Measurements from ENCODE around the gene NXPH4.

The NXPH4 gene

DNA sequence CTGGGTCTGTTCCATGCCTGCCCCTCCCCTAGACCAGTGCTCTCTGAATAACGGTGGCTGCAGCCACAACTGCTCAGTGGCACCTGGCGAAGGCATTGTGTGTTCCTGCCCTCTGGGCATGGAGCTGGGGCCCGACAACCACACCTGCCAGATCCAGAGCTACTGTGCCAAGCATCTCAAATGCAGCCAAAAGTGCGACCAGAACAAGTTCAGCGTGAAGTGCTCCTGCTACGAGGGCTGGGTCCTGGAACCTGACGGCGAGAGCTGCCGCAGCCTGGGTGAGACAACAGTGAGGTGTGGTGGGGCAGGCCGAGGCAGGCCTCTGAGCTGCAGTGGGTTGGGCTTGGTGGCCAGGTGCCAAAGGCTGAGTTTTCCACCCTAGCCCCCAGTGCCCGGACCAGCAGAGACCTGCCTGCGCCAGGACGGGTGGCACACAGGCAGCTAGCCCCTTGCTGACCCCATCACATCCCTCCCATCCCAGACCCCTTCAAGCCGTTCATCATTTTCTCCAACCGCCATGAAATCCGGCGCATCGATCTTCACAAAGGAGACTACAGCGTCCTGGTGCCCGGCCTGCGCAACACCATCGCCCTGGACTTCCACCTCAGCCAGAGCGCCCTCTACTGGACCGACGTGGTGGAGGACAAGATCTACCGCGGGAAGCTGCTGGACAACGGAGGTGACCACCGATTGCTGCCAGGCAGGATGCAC lies 41.0 kb upstream of the NXPH4 start:
- peaks cover 27 to 54% of the 10 kb centered on the region in 2 donors for H3K36me3 ChIP-seq (ENCODE audit: control insufficient read depth in 2 of 2, insufficient read depth in 2 of 2, low read length in 2 of 2)
- no peaks in the 10 kb centered on the region for H3K27me3 ChIP-seq (ENCODE audit: control insufficient read depth in 1 of 2, insufficient read depth in 2 of 2, low read length in 2 of 2)
- H3K4me3 ChIP-seq (ENCODE audit: low read length in 2 of 2), result no peak overlapping the region
- no peak overlapping the region for H3K27ac ChIP-seq (ENCODE audit: low read length)
- peaks cover 16% of the 10 kb centered on the region for H3K4me1 ChIP-seq (ENCODE audit: control insufficient read depth, insufficient read depth, low read length)
- no peak overlapping the region for H3K9ac ChIP-seq (ENCODE audit: low read length in 2 of 2)
- H3K9me3 ChIP-seq (ENCODE audit: control insufficient read depth in 2 of 2, low read length in 2 of 2), result no peaks in the 10 kb centered on the region

GRCh38 chr12:57176139-57176477 lies 40.5 kb upstream of the NXPH4 start:
- H3K9ac ChIP-seq (ENCODE audit: low read length in 2 of 2), result no peak overlapping the region
- H3K36me3 ChIP-seq (ENCODE audit: control insufficient read depth in 2 of 2, insufficient read depth in 2 of 2, low read length in 2 of 2), result peaks cover 28 to 56% of the 10 kb centered on the region in 2 donors

GRCh38 chr12:57176846-57177245 lies 39.7 kb upstream of the NXPH4 start:
- no peaks in the 10 kb centered on the region for H3K9me3 ChIP-seq (ENCODE audit: control insufficient read depth in 2 of 2, low read length in 2 of 2)
- no peaks in the 10 kb centered on the region for H3K27me3 ChIP-seq (ENCODE audit: control insufficient read depth in 1 of 2, insufficient read depth in 2 of 2, low read length in 2 of 2)
- H3K9ac ChIP-seq (ENCODE audit: low read length in 2 of 2), result no peak overlapping the region
- no peak overlapping the region for H3K4me3 ChIP-seq (ENCODE audit: low read length in 2 of 2)
- peaks cover 11% of the 10 kb centered on the region for H3K4me1 ChIP-seq (ENCODE audit: control insufficient read depth, insufficient read depth, low read length)
- no peak overlapping the region for H3K27ac ChIP-seq (ENCODE audit: low read length)
- H3K36me3 ChIP-seq (ENCODE audit: control insufficient read depth in 2 of 2, insufficient read depth in 2 of 2, low read length in 2 of 2), result peaks cover 30 to 59% of the 10 kb centered on the region in 2 donors

More at GRCh38 chr12:57176139-57176477, 40.5 kb upstream of the NXPH4 start:
- H3K4me1 ChIP-seq (ENCODE audit: control insufficient read depth, insufficient read depth, low read length), result peaks cover 13% of the 10 kb centered on the region
- H3K27ac ChIP-seq (ENCODE audit: low read length), result no peak overlapping the region
- H3K9me3 ChIP-seq (ENCODE audit: control insufficient read depth in 2 of 2, low read length in 2 of 2), result no peaks in the 10 kb centered on the region
- H3K4me3 ChIP-seq (ENCODE audit: low read length in 2 of 2), result no peak overlapping the region
- H3K27me3 ChIP-seq (ENCODE audit: control insufficient read depth in 1 of 2, insufficient read depth in 2 of 2, low read length in 2 of 2), result no peaks in the 10 kb centered on the region

DNA sequence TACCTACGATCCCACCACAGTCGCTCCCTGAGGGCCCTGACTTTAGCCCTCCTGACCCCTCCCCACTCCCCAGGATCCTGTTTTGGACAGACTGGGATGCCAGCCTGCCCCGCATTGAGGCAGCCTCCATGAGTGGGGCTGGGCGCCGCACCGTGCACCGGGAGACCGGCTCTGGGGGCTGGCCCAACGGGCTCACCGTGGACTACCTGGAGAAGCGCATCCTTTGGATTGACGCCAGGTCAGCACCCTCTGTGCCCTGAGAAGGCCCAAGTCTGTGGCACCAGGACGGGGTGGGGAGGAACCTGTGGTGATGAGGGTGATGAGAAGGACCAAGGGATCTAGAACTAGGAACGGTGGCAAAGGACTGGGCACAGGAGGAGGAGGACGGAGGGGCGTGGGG lies 39.2 kb upstream of the NXPH4 start:
- Histone ChIP-seq H3K4me3 (ENCODE audit: low read length in 2 of 2) (no peak overlapping the region), H3K36me3 (ENCODE audit: control insufficient read depth in 2 of 2, insufficient read depth in 2 of 2, low read length in 2 of 2) (peaks cover 30 to 59% of the 10 kb centered on the region in 2 donors), H3K27me3 (ENCODE audit: control insufficient read depth in 1 of 2, insufficient read depth in 2 of 2, low read length in 2 of 2) (no peaks in the 10 kb centered on the region), H3K9ac (ENCODE audit: low read length in 2 of 2) (no peak overlapping the region), H3K9me3 (ENCODE audit: control insufficient read depth in 2 of 2, low read length in 2 of 2) (no peaks in the 10 kb centered on the region), H3K27ac (ENCODE audit: low read length) (no peak overlapping the region), H3K4me1 (ENCODE audit: control insufficient read depth, insufficient read depth, low read length) (peaks cover 11% of the 10 kb centered on the region)

DNA sequence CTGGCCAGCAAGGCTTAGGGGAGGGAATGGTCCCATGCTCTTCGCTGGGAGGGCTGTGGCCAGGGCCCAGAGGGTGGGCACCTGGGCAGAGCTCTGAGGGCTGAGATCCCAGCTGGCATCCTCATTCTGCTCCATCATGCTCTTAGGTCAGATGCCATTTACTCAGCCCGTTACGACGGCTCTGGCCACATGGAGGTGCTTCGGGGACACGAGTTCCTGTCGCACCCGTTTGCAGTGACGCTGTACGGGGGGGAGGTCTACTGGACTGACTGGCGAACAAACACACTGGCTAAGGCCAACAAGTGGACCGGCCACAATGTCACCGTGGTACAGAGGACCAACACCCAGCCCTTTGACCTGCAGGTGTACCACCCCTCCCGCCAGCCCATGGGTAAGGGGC lies 38.4 kb upstream of the NXPH4 start:
- Histone ChIP-seq H3K4me3 (ENCODE audit: low read length in 2 of 2) (no peak overlapping the region), H3K27ac (ENCODE audit: low read length) (no peak overlapping the region), H3K4me1 (ENCODE audit: control insufficient read depth, insufficient read depth, low read length) (peaks cover 11% of the 10 kb centered on the region), H3K27me3 (ENCODE audit: control insufficient read depth in 1 of 2, insufficient read depth in 2 of 2, low read length in 2 of 2) (no peaks in the 10 kb centered on the region), H3K9ac (ENCODE audit: low read length in 2 of 2) (no peak overlapping the region), H3K36me3 (ENCODE audit: control insufficient read depth in 2 of 2, insufficient read depth in 2 of 2, low read length in 2 of 2) (peaks cover 28 to 52% of the 10 kb centered on the region in 2 donors), H3K9me3 (ENCODE audit: control insufficient read depth in 2 of 2, low read length in 2 of 2) (no peaks in the 10 kb centered on the region)

- H3K4me1 ChIP-seq (ENCODE audit: control insufficient read depth, insufficient read depth, low read length), result peaks cover 11% of the 10 kb centered on the region
- H3K4me3 ChIP-seq (ENCODE audit: low read length in 2 of 2), result no peak overlapping the region
- no peak overlapping the region for H3K27ac ChIP-seq (ENCODE audit: low read length)
- H3K36me3 ChIP-seq (ENCODE audit: control insufficient read depth in 2 of 2, insufficient read depth in 2 of 2, low read length in 2 of 2), result peaks cover 40 to 53% of the 10 kb centered on the region in 2 donors
- H3K27me3 ChIP-seq (ENCODE audit: control insufficient read depth in 1 of 2, insufficient read depth in 2 of 2, low read length in 2 of 2), result no peaks in the 10 kb centered on the region
- H3K9ac ChIP-seq (ENCODE audit: low read length in 2 of 2), result no peak overlapping the region
- no peaks in the 10 kb centered on the region for H3K9me3 ChIP-seq (ENCODE audit: control insufficient read depth in 2 of 2, low read length in 2 of 2)
Observed at GRCh38 chr12:57179331-57180086, 37.1 kb upstream of the NXPH4 start.

DNA sequence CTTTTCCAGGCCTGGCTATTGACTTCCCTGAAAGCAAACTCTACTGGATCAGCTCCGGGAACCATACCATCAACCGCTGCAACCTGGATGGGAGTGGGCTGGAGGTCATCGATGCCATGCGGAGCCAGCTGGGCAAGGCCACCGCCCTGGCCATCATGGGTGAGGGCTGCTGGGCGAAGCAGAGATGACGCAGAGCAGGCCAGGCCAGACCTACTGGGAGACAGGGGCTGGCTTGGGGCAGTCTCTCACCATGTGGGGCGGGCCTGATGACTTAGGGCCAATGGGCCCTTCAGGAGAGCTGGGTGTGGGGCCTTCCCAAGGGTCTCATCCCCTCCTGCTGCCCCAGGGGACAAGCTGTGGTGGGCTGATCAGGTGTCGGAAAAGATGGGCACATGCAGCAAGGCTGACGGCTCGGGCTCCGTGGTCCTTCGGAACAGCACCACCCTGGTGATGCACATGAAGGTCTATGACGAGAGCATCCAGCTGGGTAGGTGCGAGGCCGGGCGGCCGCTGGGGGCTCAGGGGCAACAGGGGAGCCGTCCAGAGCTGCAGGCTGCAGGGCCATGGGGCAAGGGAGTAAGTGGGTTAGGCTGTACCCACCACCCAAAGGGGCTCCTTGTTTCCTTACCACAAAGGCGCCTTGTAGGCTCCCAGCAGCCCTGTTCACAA lies 36.1 kb upstream of the NXPH4 start:
- Histone ChIP-seq H3K36me3 (ENCODE audit: control insufficient read depth in 2 of 2, insufficient read depth in 2 of 2, low read length in 2 of 2) (peaks cover 48 to 61% of the 10 kb centered on the region in 2 donors), H3K9me3 (ENCODE audit: control insufficient read depth in 2 of 2, low read length in 2 of 2) (no peaks in the 10 kb centered on the region), H3K27me3 (ENCODE audit: control insufficient read depth in 1 of 2, insufficient read depth in 2 of 2, low read length in 2 of 2) (no peaks in the 10 kb centered on the region), H3K27ac (ENCODE audit: low read length) (no peak overlapping the region), H3K4me1 (ENCODE audit: control insufficient read depth, insufficient read depth, low read length) (peaks cover 4% of the 10 kb centered on the region), H3K9ac (ENCODE audit: low read length in 2 of 2) (peak overlapping the region in 1 of 2 donors; percentile 13), H3K4me3 (ENCODE audit: low read length in 2 of 2) (no peak overlapping the region)

DNA sequence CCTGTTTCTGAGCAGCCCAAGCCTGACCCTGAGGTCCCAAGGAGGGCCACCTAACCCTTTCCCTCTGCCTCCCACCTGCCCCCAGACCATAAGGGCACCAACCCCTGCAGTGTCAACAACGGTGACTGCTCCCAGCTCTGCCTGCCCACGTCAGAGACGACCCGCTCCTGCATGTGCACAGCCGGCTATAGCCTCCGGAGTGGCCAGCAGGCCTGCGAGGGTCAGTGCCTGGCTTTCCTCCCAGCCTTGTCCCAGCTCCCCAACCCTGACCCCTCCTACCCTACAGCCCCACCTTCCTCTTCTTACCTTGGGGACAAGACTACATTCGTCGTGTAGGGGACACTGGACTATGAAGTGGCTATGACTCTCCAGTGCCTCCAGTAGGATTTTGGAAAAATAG lies 35.5 kb upstream of the NXPH4 start:
- peaks cover 55 to 66% of the 10 kb centered on the region in 2 donors for H3K36me3 ChIP-seq (ENCODE audit: control insufficient read depth in 2 of 2, insufficient read depth in 2 of 2, low read length in 2 of 2)
- no peak overlapping the region for H3K9ac ChIP-seq (ENCODE audit: low read length in 2 of 2)
- no peaks in the 10 kb centered on the region for H3K9me3 ChIP-seq (ENCODE audit: control insufficient read depth in 2 of 2, low read length in 2 of 2)
- no peaks in the 10 kb centered on the region for H3K4me1 ChIP-seq (ENCODE audit: control insufficient read depth, insufficient read depth, low read length)
- no peaks in the 10 kb centered on the region for H3K27me3 ChIP-seq (ENCODE audit: control insufficient read depth in 1 of 2, insufficient read depth in 2 of 2, low read length in 2 of 2)
- no peak overlapping the region for H3K4me3 ChIP-seq (ENCODE audit: low read length in 2 of 2)
- H3K27ac ChIP-seq (ENCODE audit: low read length), result no peak overlapping the region

- peaks cover 59 to 66% of the 10 kb centered on the region in 2 donors for H3K36me3 ChIP-seq (ENCODE audit: control insufficient read depth in 2 of 2, insufficient read depth in 2 of 2, low read length in 2 of 2)
- no peaks in the 10 kb centered on the region for H3K27me3 ChIP-seq (ENCODE audit: control insufficient read depth in 1 of 2, insufficient read depth in 2 of 2, low read length in 2 of 2)
- no peak overlapping the region for H3K9ac ChIP-seq (ENCODE audit: low read length in 2 of 2)
- no peak overlapping the region for H3K4me3 ChIP-seq (ENCODE audit: low read length in 2 of 2)
- H3K9me3 ChIP-seq (ENCODE audit: control insufficient read depth in 2 of 2, low read length in 2 of 2), result no peaks in the 10 kb centered on the region
- H3K4me1 ChIP-seq (ENCODE audit: control insufficient read depth, insufficient read depth, low read length), result no peaks in the 10 kb centered on the region
- H3K27ac ChIP-seq (ENCODE audit: low read length), result no peak overlapping the region
Observed at GRCh38 chr12:57181561-57182155, 34.9 kb upstream of the NXPH4 start.

DNA sequence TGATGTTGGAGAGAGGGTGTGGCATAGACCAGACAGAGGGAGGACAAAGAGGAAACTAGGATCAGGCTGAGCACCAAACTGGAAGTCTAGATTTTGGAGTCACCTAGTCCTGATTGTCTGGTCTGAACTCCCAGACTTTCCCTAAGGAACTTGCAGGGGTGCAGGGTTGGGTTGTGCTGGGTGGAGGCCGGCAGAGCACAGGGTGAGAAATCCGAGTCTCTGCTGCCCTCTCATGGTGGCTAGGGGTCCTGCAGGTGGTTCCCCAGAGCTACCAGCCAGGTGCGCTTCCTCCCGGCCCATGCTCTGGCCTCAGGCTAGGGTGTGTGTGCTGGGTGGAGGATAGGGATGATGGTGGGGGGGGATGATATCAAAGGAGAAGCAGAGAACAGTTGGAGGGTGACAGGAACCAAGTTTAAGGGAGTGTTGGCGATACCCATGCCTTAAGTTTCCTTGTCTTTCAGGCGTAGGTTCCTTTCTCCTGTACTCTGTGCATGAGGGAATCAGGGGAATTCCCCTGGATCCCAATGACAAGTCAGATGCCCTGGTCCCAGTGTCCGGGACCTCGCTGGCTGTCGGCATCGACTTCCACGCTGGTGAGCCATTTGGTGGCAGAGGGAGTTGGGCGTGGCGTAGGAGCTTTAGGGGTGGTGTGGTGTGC lies 33.5 kb upstream of the NXPH4 start:
- Histone ChIP-seq H3K9ac (ENCODE audit: low read length in 2 of 2) (no peak overlapping the region), H3K4me3 (ENCODE audit: low read length in 2 of 2) (peak overlapping the region in 1 of 2 donors; percentile 22), H3K27ac (ENCODE audit: low read length) (no peak overlapping the region), H3K4me1 (ENCODE audit: control insufficient read depth, insufficient read depth, low read length) (no peaks in the 10 kb centered on the region), H3K36me3 (ENCODE audit: control insufficient read depth in 2 of 2, insufficient read depth in 2 of 2, low read length in 2 of 2) (peaks cover 61 to 68% of the 10 kb centered on the region in 2 donors), H3K9me3 (ENCODE audit: control insufficient read depth in 2 of 2, low read length in 2 of 2) (no peaks in the 10 kb centered on the region), H3K27me3 (ENCODE audit: control insufficient read depth in 1 of 2, insufficient read depth in 2 of 2, low read length in 2 of 2) (no peaks in the 10 kb centered on the region)

Data from stomach smooth muscle (tissue), 2 donors.